Measurements from ENCODE around the gene BFSP2.

BFSP2 gene

GRCh38 chr3:133383741-133384140, 16.1 kb upstream of the BFSP2 start:
- Histone ChIP-seq H3K79me2 (ENCODE audit: low read length) (no peaks in the 10 kb centered on the region), H3K27ac (ENCODE audit: low read length) (no peak overlapping the region), H3K36me3 (replicated peaks; ENCODE audit: insufficient read depth, low read length) (no peaks in the 10 kb centered on the region), H3K4me2 (ENCODE audit: low read depth, low read length) (no peak overlapping the region), H3K4me3 (ENCODE audit: low read length) (no peak overlapping the region), H3K9me2 (replicated peaks; ENCODE audit: insufficient read depth, low read length) (no peaks in the 10 kb centered on the region), H3F3A (ENCODE audit: insufficient read depth, low read length) (no peaks in the 10 kb centered on the region), H4K20me1 (ENCODE audit: insufficient read depth, low read length) (no peaks in the 10 kb centered on the region), H3K27me3 (replicated peaks; ENCODE audit: insufficient read depth, low read length) (no peaks in the 10 kb centered on the region), H3K9me3 (replicated peaks; ENCODE audit: insufficient read depth, low read length) (no peaks in the 10 kb centered on the region), H3K4me1 (ENCODE audit: low read length) (no peaks in the 10 kb centered on the region), H3K9ac (ENCODE audit: low read length) (no peak overlapping the region), H2AFZ (ENCODE audit: low read length) (no peak overlapping the region)
- no peak for DNase-seq
- TF ChIP-seq EZH2 (optimal IDR thresholded peaks at IDR 0.05; ENCODE audit: low read depth, low read length) (no peak), EZH2phosphoT487 (IDR thresholded peaks at IDR 0.05; ENCODE audit: low read length) (no peak)
- TF ChIP-seq, protein P1, sequence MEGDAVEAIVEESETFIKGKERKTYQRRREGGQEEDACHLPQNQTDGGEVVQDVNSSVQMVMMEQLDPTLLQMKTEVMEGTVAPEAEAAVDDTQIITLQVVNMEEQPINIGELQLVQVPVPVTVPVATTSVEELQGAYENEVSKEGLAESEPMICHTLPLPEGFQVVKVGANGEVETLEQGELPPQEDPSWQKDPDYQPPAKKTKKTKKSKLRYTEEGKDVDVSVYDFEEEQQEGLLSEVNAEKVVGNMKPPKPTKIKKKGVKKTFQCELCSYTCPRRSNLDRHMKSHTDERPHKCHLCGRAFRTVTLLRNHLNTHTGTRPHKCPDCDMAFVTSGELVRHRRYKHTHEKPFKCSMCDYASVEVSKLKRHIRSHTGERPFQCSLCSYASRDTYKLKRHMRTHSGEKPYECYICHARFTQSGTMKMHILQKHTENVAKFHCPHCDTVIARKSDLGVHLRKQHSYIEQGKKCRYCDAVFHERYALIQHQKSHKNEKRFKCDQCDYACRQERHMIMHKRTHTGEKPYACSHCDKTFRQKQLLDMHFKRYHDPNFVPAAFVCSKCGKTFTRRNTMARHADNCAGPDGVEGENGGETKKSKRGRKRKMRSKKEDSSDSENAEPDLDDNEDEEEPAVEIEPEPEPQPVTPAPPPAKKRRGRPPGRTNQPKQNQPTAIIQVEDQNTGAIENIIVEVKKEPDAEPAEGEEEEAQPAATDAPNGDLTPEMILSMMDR (IDR thresholded peaks at IDR 0.05; ENCODE audit: low read length) = no peak

- Histone ChIP-seq H2AFZ (ENCODE audit: low read length) (peak overlapping the region; percentile 21; the same call in 1 of the 2 replicates), H3K4me2 (ENCODE audit: low read depth, low read length) (peak overlapping the region; percentile 37; the same call in 1 of the 2 replicates), H3K27me3 (replicated peaks; ENCODE audit: insufficient read depth, low read length) (no peaks in the 10 kb centered on the region), H3K36me3 (replicated peaks; ENCODE audit: insufficient read depth, low read length) (no peaks in the 10 kb centered on the region), H4K20me1 (ENCODE audit: insufficient read depth, low read length) (no peaks in the 10 kb centered on the region), H3K27ac (ENCODE audit: low read length) (no peak overlapping the region), H3K4me1 (ENCODE audit: low read length) (no peaks in the 10 kb centered on the region), H3K9ac (ENCODE audit: low read length) (no peak overlapping the region), H3K79me2 (ENCODE audit: low read length) (no peaks in the 10 kb centered on the region), H3K4me3 (ENCODE audit: low read length) (no peak overlapping the region), H3K9me3 (replicated peaks; ENCODE audit: insufficient read depth, low read length) (no peaks in the 10 kb centered on the region), H3F3A (ENCODE audit: insufficient read depth, low read length) (no peaks in the 10 kb centered on the region), H3K9me2 (replicated peaks; ENCODE audit: insufficient read depth, low read length) (no peaks in the 10 kb centered on the region)
- TF ChIP-seq EZH2 (optimal IDR thresholded peaks at IDR 0.05; ENCODE audit: low read depth, low read length) = no peak
- TF ChIP-seq, protein P1 (IDR thresholded peaks at IDR 0.05; ENCODE audit: low read length) = peak; percentile 95
- DNase-seq = peak; percentile 77
These were observed 15.4 kb upstream of the BFSP2 start for GRCh38 chr3:133384331-133385027.

DNA sequence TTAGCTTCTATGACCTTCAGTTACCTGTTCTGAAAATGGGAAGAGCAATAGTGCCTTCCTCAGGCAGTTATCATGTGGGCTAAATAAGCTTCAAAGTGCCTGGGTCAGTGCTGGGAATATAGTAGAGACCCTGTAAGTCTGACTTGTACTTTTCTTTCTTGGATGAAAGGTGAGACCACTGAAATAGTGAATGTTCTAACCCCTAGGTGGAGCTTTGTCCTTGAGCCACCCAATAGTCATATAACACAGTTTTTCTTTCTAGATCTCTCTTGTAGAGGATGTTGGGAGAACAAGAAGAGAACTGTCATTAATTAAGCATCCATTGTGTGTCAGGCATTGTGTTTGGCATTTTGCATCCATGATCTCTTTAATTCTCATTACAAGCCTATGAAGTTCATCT, 13.0 kb upstream of the BFSP2 start:
- Histone ChIP-seq H4K20me1 (ENCODE audit: insufficient read depth, low read length) (no peaks in the 10 kb centered on the region), H3K79me2 (ENCODE audit: low read length) (no peaks in the 10 kb centered on the region), H3K27me3 (replicated peaks; ENCODE audit: insufficient read depth, low read length) (no peaks in the 10 kb centered on the region), H3K4me2 (ENCODE audit: low read depth, low read length) (no peak overlapping the region), H3K27ac (ENCODE audit: low read length) (no peak overlapping the region), H3K4me3 (ENCODE audit: low read length) (no peak overlapping the region), H2AFZ (ENCODE audit: low read length) (no peak overlapping the region), H3F3A (ENCODE audit: insufficient read depth, low read length) (no peaks in the 10 kb centered on the region), H3K36me3 (replicated peaks; ENCODE audit: insufficient read depth, low read length) (no peaks in the 10 kb centered on the region), H3K9me3 (replicated peaks; ENCODE audit: insufficient read depth, low read length) (no peaks in the 10 kb centered on the region), H3K9me2 (replicated peaks; ENCODE audit: insufficient read depth, low read length) (no peaks in the 10 kb centered on the region), H3K9ac (ENCODE audit: low read length) (no peak overlapping the region), H3K4me1 (ENCODE audit: low read length) (no peaks in the 10 kb centered on the region)
- TF ChIP-seq EZH2phosphoT487 (IDR thresholded peaks at IDR 0.05; ENCODE audit: low read length) (no peak), EZH2 (optimal IDR thresholded peaks at IDR 0.05; ENCODE audit: low read depth, low read length) (no peak)
- TF ChIP-seq, protein P1 (IDR thresholded peaks at IDR 0.05; ENCODE audit: low read length) = no peak; the same call in 1 of the 2 replicates
- DNase-seq = no peak

All from MM.1S (cell line).